GM18909 (cell line): Measurements from ENCODE around the gene BSND.
"Not testable (repeated sequence)": the region's sequence is repeated elsewhere in the genome, so short reads cannot be mapped to it uniquely, and the experiment has no call there.

ENCODE experiments used
- ATAC-seq: cut with Tn5 transposase; IDR thresholded peaks from one replicate; pipeline ENCODE4 v1.9.1; 2021; ENCODE audit warnings: mild to moderate bottlenecking; ENCODE audit not compliant: unreplicated experiment, poor library complexity

Gene BSND

DNA sequence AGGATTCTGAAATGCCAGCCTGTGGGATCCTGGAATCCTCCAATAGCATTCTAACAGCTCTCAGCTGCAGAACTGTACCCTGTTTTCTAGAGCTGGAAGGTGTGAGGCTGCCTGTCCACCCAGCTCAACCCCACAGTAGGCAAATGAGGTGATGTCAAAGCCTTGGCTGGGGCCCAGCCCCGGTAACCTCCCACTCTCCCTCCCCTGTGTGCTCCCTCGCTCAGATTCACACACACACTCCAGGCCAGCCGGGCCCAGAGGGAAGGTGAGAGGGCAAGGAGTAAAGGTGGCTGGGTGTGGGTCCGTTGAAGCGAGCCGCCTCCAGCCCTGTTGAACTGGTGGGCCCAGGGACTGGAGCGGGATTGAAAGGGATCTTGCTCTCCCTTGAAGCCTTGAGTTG, at the start of gene BSND:
TSS of gene BSND (plus strand) at position 257 of the 400 bp plus-strand sequence. CDS start 254 bp downstream, outside the sequence.
- peak; percentile 41 for ATAC-seq

DNA sequence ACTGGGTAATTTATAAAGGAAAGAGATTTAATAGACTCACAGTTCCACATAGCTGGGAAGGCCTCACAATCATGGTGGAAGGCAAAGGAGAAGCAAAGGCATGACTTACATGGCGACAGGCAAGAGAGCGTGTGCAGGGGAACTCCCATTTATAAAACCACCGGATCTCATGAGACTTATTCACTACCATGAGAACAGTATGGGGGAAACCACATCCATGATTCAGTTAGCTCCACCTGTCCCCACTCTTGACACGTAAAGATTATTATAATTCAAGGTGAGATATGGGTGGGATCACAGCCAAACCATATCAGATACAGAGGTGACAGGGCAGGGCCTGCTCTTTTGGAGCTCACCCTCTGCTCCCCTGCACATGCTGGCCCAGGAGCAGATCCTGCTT, 49.7 kb upstream of the BSND start:
- no peak for ATAC-seq

DNA sequence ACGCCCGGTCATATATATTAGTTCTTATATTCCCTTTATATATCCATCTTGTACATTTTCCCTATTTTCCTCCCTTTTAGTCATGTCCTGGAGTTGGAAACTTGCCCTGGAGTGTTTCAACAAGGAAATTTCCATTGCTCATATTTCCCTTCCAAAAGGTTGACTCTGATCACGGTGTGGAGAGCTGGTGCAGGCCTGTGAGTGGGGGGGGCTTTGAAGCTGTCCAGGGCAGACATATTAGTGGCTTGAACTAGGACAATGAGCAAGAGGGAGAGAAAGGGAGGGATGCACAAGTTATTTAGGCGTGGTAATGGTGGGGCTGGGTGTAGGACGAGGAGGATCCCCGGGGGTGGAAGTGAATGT, 48.7 kb upstream of the BSND start:
- ATAC-seq, result no peak

DNA sequence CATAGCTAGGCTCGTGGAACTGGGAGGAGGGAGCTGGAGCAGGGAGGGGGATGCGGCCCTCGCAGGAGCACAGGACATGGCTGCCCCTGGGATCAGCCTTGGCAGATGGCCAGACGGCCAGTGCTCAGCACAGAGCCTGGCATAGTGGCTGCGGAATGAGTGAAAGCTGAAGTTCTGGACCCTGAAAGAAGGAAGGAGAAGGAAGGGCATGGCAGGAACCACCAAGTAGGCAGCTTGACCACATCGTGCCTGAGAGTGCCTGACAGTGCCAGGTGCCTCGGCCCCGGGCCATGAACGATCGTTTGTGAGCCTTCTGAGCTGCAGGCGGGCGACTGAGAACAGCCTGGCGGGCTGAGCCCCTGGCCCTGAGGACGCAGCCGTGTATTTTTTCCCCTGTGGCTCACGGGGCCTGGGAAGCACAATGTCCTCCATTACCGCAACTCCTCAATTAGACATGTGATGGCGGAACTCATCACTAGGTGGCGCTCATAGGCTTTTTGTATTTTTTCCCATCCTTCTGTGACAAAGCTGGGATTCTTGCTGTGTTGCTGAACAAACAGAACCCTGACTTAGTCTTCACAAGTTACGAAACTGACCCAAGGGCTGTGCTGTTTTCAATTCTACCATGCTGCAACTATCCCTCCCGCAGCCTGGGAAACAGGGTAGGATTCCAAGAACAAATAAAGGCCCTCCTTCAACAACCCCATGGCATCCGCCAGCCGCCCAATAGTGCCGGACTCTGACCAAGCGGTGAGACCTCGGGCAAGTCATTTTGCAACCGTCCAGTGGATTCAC, 48.2 kb upstream of the BSND start:
- no peak for ATAC-seq

GRCh38 chr1:54951810-54952226, 46.9 kb upstream of the BSND start:
- ATAC-seq, result no peak

- ATAC-seq, result no peak
Measured at GRCh38 chr1:54952950-54953718, 45.6 kb upstream of the BSND start.

DNA sequence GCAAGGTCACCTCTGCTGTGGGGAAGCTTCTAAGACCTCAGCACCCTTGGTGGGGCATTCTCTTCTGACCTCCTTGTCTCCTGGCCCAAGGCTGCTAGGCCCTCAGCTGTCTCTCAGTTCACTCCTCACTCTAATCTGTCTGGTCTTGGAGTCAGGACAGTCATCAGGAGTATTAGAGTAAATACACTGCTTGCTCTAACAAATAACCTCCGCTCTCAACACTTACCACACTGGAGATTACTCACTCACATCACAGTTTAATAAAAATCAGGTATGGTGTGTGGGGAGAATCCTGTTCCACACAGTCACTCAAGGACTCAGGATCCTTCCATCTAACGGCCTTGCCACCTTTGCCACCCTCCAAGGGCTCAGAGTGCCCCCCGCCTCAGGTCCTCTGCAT, 44.9 kb upstream of the BSND start:
- ATAC-seq, result no peak

- no peak for ATAC-seq
Measured at GRCh38 chr1:54955359-54955758, 43.4 kb upstream of the BSND start.

- no peak for ATAC-seq
Measured at GRCh38 chr1:54956726-54957125, 42.0 kb upstream of the BSND start.

GRCh38 chr1:54959241-54959640, 39.5 kb upstream of the BSND start:
- no peak for ATAC-seq

GRCh38 chr1:54962612-54963395, 35.9 kb upstream of the BSND start:
- no peak for ATAC-seq

GRCh38 chr1:54963829-54964228, 34.9 kb upstream of the BSND start:
- ATAC-seq, result not testable (repeated sequence)

GRCh38 chr1:54965624-54966340, 33.0 kb upstream of the BSND start:
- peak; percentile 93 for ATAC-seq

- ATAC-seq, result no peak
Measured at GRCh38 chr1:54967372-54967771, 31.4 kb upstream of the BSND start.

GRCh38 chr1:54968551-54968950, 30.2 kb upstream of the BSND start:
- no peak for ATAC-seq

DNA sequence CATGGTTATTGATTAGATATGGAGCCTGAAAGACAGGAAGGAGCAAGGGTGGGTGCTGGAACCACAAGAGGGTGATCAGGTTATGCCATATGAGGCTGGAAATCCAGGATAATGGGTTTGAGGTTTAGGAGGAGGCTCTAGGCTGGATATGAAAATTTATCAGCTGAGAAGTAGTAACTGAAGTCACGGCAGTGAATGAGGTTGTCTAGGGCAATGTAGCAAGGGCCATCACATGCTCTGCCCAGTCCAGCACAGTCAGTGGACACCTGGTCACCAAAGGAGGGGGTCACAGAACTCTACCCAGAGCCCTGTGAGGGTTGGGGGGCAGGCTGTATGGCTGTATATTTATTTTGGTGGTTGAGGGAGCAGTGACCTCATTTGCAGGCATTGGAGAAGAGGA, 28.9 kb upstream of the BSND start:
- ATAC-seq, result no peak

DNA sequence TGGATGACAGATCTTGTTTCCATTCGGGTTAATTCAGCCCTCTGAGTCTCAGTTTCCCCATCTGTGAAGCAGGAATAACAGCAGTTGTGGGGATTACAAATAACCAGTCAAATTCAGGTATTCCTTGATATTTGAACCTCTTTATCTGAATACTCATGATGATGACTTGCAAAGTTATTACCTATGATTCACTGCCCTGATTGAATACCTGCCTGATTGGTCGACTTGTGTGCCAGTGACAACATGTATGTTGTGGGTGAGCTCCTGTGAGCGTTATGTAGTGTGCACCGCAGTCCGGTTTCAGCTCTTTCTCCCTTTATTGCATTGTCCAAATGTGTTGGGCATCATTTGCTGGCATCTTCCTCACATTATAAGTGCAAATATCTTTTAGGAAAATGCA, 27.8 kb upstream of the BSND start:
- ATAC-seq, result no peak

DNA sequence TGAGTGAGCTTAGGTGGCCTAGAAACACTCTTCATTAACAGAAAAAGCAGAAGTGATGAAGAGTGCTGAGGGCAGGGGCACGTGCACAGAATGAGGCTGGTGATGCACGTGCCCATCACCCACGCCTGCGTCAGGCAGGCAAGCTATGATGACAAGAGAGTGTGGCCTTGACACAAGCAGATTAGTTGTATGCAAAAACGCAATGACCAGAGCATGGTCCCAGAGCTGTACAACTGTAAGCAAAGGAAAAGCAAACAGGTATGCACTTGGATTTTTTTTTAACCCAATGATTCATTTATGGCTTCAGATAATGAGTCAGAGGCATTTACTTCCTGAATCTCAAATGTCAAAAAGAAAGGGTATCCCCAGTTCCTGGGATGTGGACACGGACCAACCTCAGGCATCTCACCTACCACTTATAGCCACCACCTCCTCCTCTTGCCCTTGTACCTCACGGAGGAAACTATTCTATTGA, 27.4 kb upstream of the BSND start:
- peak; percentile 84 for ATAC-seq

DNA sequence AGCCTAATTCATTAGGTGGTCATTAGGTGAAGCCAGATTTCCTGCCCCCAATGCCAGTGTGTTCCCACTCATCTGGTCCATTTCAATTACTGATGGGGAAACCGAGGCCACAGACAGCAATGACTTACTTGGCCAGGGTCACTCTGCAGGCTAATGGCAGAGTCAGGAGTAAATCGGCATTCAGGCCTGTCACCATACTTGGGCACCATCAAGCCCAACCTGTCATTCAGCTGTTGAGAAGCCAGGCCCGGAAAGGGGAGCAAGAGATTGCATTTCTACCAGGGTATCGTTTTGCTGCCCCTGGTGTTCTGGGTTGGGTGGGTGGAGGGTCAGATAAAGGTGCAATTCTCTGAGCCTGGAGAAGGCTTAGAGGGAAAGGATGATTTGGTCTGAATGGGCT, 26.3 kb upstream of the BSND start:
- ATAC-seq, result no peak

DNA sequence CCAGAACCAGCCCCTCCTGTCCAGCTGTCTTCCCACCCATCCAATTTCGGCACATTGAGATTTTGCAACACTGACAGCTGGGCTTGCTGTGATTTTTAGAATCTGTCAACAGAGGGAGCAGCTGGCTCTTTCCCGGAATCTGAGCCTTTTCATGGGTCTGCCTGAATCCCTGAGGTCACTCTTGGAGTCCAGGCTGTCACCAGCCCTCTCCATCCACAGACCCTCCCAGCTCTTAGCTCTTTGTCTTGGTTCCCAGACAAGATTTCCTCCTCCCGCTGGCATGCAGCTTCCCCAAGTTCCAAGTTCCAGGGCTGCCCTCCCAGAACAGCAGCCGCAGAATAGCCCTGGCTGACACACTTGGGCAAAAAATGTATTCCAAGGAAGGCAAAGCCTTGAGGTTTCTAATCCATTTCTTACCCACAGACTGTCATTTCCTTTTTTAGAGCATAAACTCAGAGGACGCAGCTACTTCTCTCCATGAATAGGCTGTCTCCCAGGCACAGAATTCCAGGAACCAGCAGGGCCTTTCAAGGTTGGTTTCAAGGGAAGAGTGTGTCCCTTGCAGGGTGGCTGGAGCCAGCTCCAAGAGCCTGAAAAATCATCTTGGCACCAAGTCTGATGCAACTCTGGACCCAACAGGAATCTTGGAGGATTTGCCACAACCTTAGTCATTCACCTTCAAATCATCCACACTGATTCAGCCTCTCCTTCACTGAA, 25.4 kb upstream of the BSND start:
- ATAC-seq, result no peak
